MM.1S (cell line): ENCODE results near the gene CREB3L2.

ENCODE experiments used
- DNase-seq: peaks from one replicate; pipeline ENCODE4 v3.0.0-alpha.2; 2015
- H2AFZ ChIP-seq: fragments of 300-600 bp; sonication (generic); 2 replicates; pipeline ENCODE4 v1.6.0; 2016; ENCODE audit warnings: antibody characterized with exemption, low read length
- H3F3A ChIP-seq: fragments of 300-600 bp; sonication (generic); 2 replicates; pipeline ENCODE4 v1.6.1; 2016; ENCODE audit warnings: mild to moderate bottlenecking, antibody characterized with exemption, low read length, moderate library complexity, mixed read lengths; ENCODE audit not compliant: insufficient read depth
- H3K27ac ChIP-seq: fragments of 300-600 bp; sonication (generic); 2 replicates; pipeline ENCODE4 v1.5.1; 2016; ENCODE audit warnings: mild to moderate bottlenecking, low read length
- H3K27me3 ChIP-seq: fragments of 300-600 bp; sonication (generic); replicated peaks from 2 replicates; pipeline ENCODE4 v1.6.0; 2016; ENCODE audit warnings: low read length; ENCODE audit not compliant: insufficient read depth
- H3K36me3 ChIP-seq: fragments of 300-600 bp; sonication (generic); replicated peaks from 2 replicates; pipeline ENCODE4 v1.6.1; 2016; ENCODE audit warnings: mild to moderate bottlenecking, low read length, mixed read lengths; ENCODE audit not compliant: insufficient read depth
- H3K4me1 ChIP-seq: fragments of 300-600 bp; sonication (generic); 2 replicates; pipeline ENCODE4 v1.6.1; 2016; ENCODE audit warnings: low read length, mixed read lengths
- H3K4me2 ChIP-seq: fragments of 300-600 bp; sonication (generic); 2 replicates; pipeline ENCODE4 v1.6.0; 2016; ENCODE audit warnings: low read depth, low read length
- H3K4me3 ChIP-seq: fragments of 300-600 bp; sonication (generic); 2 replicates; pipeline ENCODE4 v1.5.1; 2016; ENCODE audit warnings: low read length, mixed read lengths
- H3K79me2 ChIP-seq: fragments of 300-600 bp; sonication (generic); 2 replicates; pipeline ENCODE4 v1.6.1; 2016; ENCODE audit warnings: mixed run types, low read length, mixed read lengths
- H3K9ac ChIP-seq: fragments of 300-600 bp; sonication (generic); 2 replicates; pipeline ENCODE4 v1.6.1; 2016; ENCODE audit warnings: low read length, mixed read lengths
- H3K9me2 ChIP-seq: fragments of 300-600 bp; sonication (generic); replicated peaks from 2 replicates; pipeline ENCODE4 v1.6.1; 2016; ENCODE audit warnings: mild to moderate bottlenecking, low read length, mixed read lengths; ENCODE audit not compliant: insufficient read depth
- H3K9me3 ChIP-seq: fragments of 300-600 bp; sonication (generic); replicated peaks from 2 replicates; pipeline ENCODE4 v1.6.1; 2016; ENCODE audit warnings: mild to moderate bottlenecking, low read length, mixed read lengths; ENCODE audit not compliant: insufficient read depth
- H4K20me1 ChIP-seq: fragments of 300-600 bp; sonication (generic); 2 replicates; pipeline ENCODE4 v1.6.1; 2016; ENCODE audit warnings: mild to moderate bottlenecking, low read length, moderate library complexity, mixed read lengths; ENCODE audit not compliant: insufficient read depth
- EZH2 ChIP-seq: fragments of 300-600 bp; sonication (generic); optimal IDR thresholded peaks from 2 replicates; pipeline ENCODE3; 2017; ENCODE audit warnings: low read depth, mild to moderate bottlenecking, antibody characterized with exemption, low read length, mixed read lengths
- EZH2phosphoT487 ChIP-seq: fragments of 300-600 bp; sonication (generic); IDR thresholded peaks from 2 replicates; pipeline ENCODE4 v1.6.1; 2018; ENCODE audit warnings: antibody characterized with exemption, low read length
- TF ChIP-seq, protein P1 (sequence below): fragments of 300-600 bp; sonication (generic); IDR thresholded peaks from 2 replicates; pipeline ENCODE4 v1.5.1; 2016; ENCODE audit warnings: antibody characterized with exemption, low read length, mixed read lengths

Gene CREB3L2

GRCh38 chr7:137990251-137990941, 11.5 kb downstream of the CREB3L2 start:
- Histone ChIP-seq H3K4me3 (no peak overlapping the region), H4K20me1 (no peaks in the 10 kb centered on the region), H3K36me3 (peaks cover 9% of the 10 kb centered on the region), H3K9ac (no peak overlapping the region), H3K4me2 (no peak overlapping the region), H3K4me1 (peaks cover 77% of the 10 kb centered on the region), H2AFZ (no peak overlapping the region), H3K9me2 (no peaks in the 10 kb centered on the region), H3F3A (peaks cover 42% of the 10 kb centered on the region), H3K27ac (no peak overlapping the region), H3K27me3 (no peaks in the 10 kb centered on the region), H3K79me2 (peaks cover 99% of the 10 kb centered on the region), H3K9me3 (no peaks in the 10 kb centered on the region)
- TF ChIP-seq EZH2: no peak
- TF ChIP-seq EZH2phosphoT487: no peak
- TF ChIP-seq, protein P1, sequence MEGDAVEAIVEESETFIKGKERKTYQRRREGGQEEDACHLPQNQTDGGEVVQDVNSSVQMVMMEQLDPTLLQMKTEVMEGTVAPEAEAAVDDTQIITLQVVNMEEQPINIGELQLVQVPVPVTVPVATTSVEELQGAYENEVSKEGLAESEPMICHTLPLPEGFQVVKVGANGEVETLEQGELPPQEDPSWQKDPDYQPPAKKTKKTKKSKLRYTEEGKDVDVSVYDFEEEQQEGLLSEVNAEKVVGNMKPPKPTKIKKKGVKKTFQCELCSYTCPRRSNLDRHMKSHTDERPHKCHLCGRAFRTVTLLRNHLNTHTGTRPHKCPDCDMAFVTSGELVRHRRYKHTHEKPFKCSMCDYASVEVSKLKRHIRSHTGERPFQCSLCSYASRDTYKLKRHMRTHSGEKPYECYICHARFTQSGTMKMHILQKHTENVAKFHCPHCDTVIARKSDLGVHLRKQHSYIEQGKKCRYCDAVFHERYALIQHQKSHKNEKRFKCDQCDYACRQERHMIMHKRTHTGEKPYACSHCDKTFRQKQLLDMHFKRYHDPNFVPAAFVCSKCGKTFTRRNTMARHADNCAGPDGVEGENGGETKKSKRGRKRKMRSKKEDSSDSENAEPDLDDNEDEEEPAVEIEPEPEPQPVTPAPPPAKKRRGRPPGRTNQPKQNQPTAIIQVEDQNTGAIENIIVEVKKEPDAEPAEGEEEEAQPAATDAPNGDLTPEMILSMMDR: no peak
- no peak for DNase-seq

- Histone ChIP-seq H3K9me2 (no peaks in the 10 kb centered on the region), H3K79me2 (peaks cover 100% of the 10 kb centered on the region), H3K27me3 (no peaks in the 10 kb centered on the region), H3F3A (peaks cover 42% of the 10 kb centered on the region), H4K20me1 (no peaks in the 10 kb centered on the region), H3K9ac (no peak overlapping the region), H3K27ac (no peak overlapping the region), H3K4me1 (peaks cover 85% of the 10 kb centered on the region), H3K4me2 (no peak overlapping the region; the same call in 1 of the 2 replicates), H3K36me3 (peaks cover 11% of the 10 kb centered on the region; the same call in 1 of the 2 replicates), H2AFZ (no peak overlapping the region), H3K9me3 (no peaks in the 10 kb centered on the region), H3K4me3 (no peak overlapping the region)
- TF ChIP-seq EZH2phosphoT487 (no peak), EZH2 (no peak)
- TF ChIP-seq, protein P1: no peak
- DNase-seq: no peak
These were observed 12.3 kb downstream of the CREB3L2 start for GRCh38 chr7:137989590-137989989.

- Histone ChIP-seq H2AFZ (no peak overlapping the region), H3K9me2 (no peaks in the 10 kb centered on the region), H3F3A (peaks cover 42% of the 10 kb centered on the region), H3K4me3 (no peak overlapping the region), H3K27me3 (no peaks in the 10 kb centered on the region), H3K9me3 (no peaks in the 10 kb centered on the region), H3K36me3 (peaks cover 13% of the 10 kb centered on the region; the same call in 1 of the 2 replicates), H3K79me2 (peaks cover 100% of the 10 kb centered on the region), H4K20me1 (no peaks in the 10 kb centered on the region), H3K27ac (no peak overlapping the region; the same call in 1 of the 2 replicates), H3K9ac (no peak overlapping the region), H3K4me1 (peaks cover 88% of the 10 kb centered on the region), H3K4me2 (peak overlapping the region; percentile 29)
- TF ChIP-seq EZH2: no peak
- DNase-seq: no peak
These were observed 12.8 kb downstream of the CREB3L2 start for GRCh38 chr7:137989094-137989493.

GRCh38 chr7:137987968-137988367, 13.9 kb downstream of the CREB3L2 start:
- peak; percentile 61 for DNase-seq
- peak overlapping the region; percentile 53 for H3K4me2 ChIP-seq
- no peaks in the 10 kb centered on the region for H3K9me2 ChIP-seq
- no peaks in the 10 kb centered on the region for H3K9me3 ChIP-seq
- H3F3A ChIP-seq: peaks cover 52% of the 10 kb centered on the region
- H3K9ac ChIP-seq: peak overlapping the region; percentile 2; the same call in 1 of the 2 replicates
- no peak overlapping the region for H2AFZ ChIP-seq
- no peaks in the 10 kb centered on the region for H3K27me3 ChIP-seq
- H4K20me1 ChIP-seq: no peaks in the 10 kb centered on the region
- H3K27ac ChIP-seq: peak overlapping the region; percentile 80; the same call in 1 of the 2 replicates
- peaks cover 100% of the 10 kb centered on the region for H3K79me2 ChIP-seq
- peaks cover 91% of the 10 kb centered on the region for H3K4me1 ChIP-seq
- H3K36me3 ChIP-seq: peaks cover 18% of the 10 kb centered on the region
- TF ChIP-seq EZH2phosphoT487 (no peak), EZH2 (no peak)
- TF ChIP-seq, protein P1: no peak
- no peak overlapping the region for H3K4me3 ChIP-seq
